ENCODE results near the gene LGALS12. TPM values are rescaled to one million over a fixed set of nuclear protein-coding genes. Genes with fewer than 3 reads are reported as not detected.

Gene LGALS12
- total RNA-seq, 2 experiments from 2014 or later, result not detected

- Mint-ChIP-seq H3K27ac (peak overlapping the region; percentile 98), H3K4me1 (ENCODE audit: low read depth) (peaks cover 97% of the 10 kb centered on the region), H3K27me3 (no peaks in the 10 kb centered on the region), H3K36me3 (ENCODE audit: low read depth) (peaks cover 34% of the 10 kb centered on the region), H3K9me3 (no peaks in the 10 kb centered on the region), H3K4me3 (peak overlapping the region; percentile 100)
- H3K9me3 ChIP-seq (ENCODE audit: control insufficient read depth in 1 of 2, insufficient read depth in 1 of 2, low read length in 2 of 2), result no peaks in the 10 kb centered on the region
- H3K36me3 ChIP-seq (ENCODE audit: insufficient read depth, low read length), result no peaks in the 10 kb centered on the region
- no peaks in the 10 kb centered on the region for H3K27me3 ChIP-seq (ENCODE audit: control insufficient read depth in 1 of 2, insufficient read depth in 2 of 2, low read length in 2 of 2)
- intact Hi-C loops (cut with DNase I, micrococcal nuclease), result loop anchor here in 1 of 2 experiments (1.0 to 10.0 kb wide), 2 partner anchors 32 to 99 kb away; no protein-coding TSS in a partner anchor
- POLR2A ChIA-PET, result interaction anchor here (1.3 to 4.8 kb wide), 9 partner anchors 8 to 78 kb away, joined by 3 to 86 read pairs (median 11); no protein-coding TSS in a partner anchor
- ATAC-seq (ENCODE audit: poor library complexity), result no peak
- CTCF ChIA-PET, result interaction anchor here (1.4 kb wide), 1 partner anchor 32 kb away, joined by 4 read pairs; no protein-coding TSS in a partner anchor
- H3K27ac ChIP-seq (ENCODE audit: low read depth in 1 of 2, low read length in 2 of 2), result peak overlapping the region; percentile 81 to 82
- no peak for TF ChIP-seq CTCF (IDR thresholded peaks at IDR 0.05)
- peak in 7 of 14 experiments; percentile 20 to 67 (median 51) for DNase-seq
- peaks cover 89% of the 10 kb centered on the region for H3K4me1 ChIP-seq (ENCODE audit: insufficient read depth, low read length)
- H3K4me3 ChIP-seq (ENCODE audit: low read length), result peak overlapping the region; percentile 90
Measured at GRCh38 chr11:63535734-63536133, 29.9 kb downstream of the LGALS12 start.

- H3K4me1 Mint-ChIP-seq (ENCODE audit: low read depth), result peaks cover 92% of the 10 kb centered on the region
- peaks cover 38% of the 10 kb centered on the region for H3K36me3 Mint-ChIP-seq (ENCODE audit: low read depth)
Measured at GRCh38 chr11:63536669-63537292, 30.9 kb downstream of the LGALS12 start, which contains the start of gene PLAAT4. TSS of gene PLAAT4 (plus strand) at chr11:63536808. CDS start at chr11:63536869, 61 bp downstream.

More at GRCh38 chr11:63536669-63537292, 30.9 kb downstream of the LGALS12 start, which contains the start of gene PLAAT4:
- peak within 1 kb of the TSS; percentile 81 to 82 for H3K27ac ChIP-seq (ENCODE audit: low read depth in 1 of 2, low read length in 2 of 2)
- H3K4me1 ChIP-seq (ENCODE audit: insufficient read depth, low read length), result peaks cover 87% of the 10 kb centered on the region
- H3K36me3 ChIP-seq (ENCODE audit: insufficient read depth, low read length), result peaks cover 3% of the 10 kb centered on the region
- no peak for TF ChIP-seq CTCF (IDR thresholded peaks at IDR 0.05)
- ChIA-PET POLR2A (interaction anchor here (0.9 to 4.8 kb wide), 21 partner anchors 9 to 145 kb away, joined by 3 to 86 read pairs (median 6); partner anchors contain the start of genes ATL3, LGALS12 and PLAAT5), CTCF (interaction anchor here (0.6 to 1.4 kb wide), 4 partner anchors 30 to 952 kb away, joined by 3 to 5 read pairs (median 4); no protein-coding TSS in a partner anchor)
- DNase-seq (peak in 9 of 14 experiments; percentile 16 to 82 (median 37)), ATAC-seq (ENCODE audit: poor library complexity) (peak; percentile 62)
- Mint-ChIP-seq H3K27me3 (no peaks in the 10 kb centered on the region), H3K4me3 (peak within 1 kb of the TSS; percentile 100), H3K9me3 (no peaks in the 10 kb centered on the region), H3K27ac (peak within 1 kb of the TSS; percentile 98)
- intact Hi-C loops (cut with DNase I, micrococcal nuclease), result loop anchor here in 1 of 2 experiments (1.0 to 10.0 kb wide), 3 partner anchors 17 to 98 kb away; no protein-coding TSS in a partner anchor
- no peaks in the 10 kb centered on the region for H3K9me3 ChIP-seq (ENCODE audit: control insufficient read depth in 1 of 2, insufficient read depth in 1 of 2, low read length in 2 of 2)
- H3K27me3 ChIP-seq (ENCODE audit: control insufficient read depth in 1 of 2, insufficient read depth in 2 of 2, low read length in 2 of 2), result no peaks in the 10 kb centered on the region
- peak within 1 kb of the TSS; percentile 90 for H3K4me3 ChIP-seq (ENCODE audit: low read length)
